ENCODE data around the gene LYPD5.
"Not testable (repeated sequence)": the region's sequence is repeated elsewhere in the genome, so short reads cannot be mapped to it uniquely, and the experiment has no call there.

LYPD5 gene, protein sequence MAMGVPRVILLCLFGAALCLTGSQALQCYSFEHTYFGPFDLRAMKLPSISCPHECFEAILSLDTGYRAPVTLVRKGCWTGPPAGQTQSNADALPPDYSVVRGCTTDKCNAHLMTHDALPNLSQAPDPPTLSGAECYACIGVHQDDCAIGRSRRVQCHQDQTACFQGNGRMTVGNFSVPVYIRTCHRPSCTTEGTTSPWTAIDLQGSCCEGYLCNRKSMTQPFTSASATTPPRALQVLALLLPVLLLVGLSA

DNA sequence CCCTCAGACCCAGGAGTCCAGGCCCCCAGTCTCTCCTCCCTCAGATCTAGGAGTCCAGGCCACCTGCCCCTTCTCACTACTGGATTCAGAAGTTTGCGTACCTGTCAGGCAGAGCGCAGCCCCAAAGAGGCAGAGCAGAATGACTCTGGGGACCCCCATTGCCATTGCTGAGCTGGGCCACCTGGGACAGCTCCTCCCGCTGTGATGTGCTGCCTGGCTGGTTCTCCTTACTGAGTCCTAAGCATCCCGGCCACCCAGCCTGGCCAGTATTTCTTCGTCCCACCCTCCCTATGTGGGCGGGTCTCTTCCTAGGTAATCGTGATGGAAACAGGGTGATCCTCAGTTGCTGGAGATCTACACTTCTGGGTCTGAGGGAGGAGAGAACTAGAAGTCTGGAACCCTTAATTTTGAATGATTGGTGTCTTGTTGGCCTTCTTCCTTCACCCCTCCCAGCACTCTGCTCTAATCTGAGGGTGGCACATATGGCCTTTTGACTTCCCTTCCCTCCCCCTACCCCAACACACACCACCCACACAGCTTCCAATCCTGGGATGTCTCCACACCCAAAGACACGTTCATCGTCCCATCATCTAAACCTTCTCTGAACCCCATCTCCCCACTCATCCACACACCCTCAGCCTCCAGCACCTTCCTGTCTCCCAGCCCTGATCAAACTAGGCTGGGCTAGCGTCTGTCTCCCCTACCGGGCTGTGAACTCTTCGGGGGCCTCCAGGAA, at the start of gene LYPD5:
Gene LYPD5 (minus strand): TSS at position 232 of the 736 bp plus-strand sequence. CDS start 67 bp downstream, at position 165.
- DNase-seq (ENCODE audit: low spot score): no peak

- DNase-seq (ENCODE audit: low spot score): no peak
These were observed 46.6 kb upstream of the LYPD5 start for GRCh38 chr19:43848821-43849220.

DNA sequence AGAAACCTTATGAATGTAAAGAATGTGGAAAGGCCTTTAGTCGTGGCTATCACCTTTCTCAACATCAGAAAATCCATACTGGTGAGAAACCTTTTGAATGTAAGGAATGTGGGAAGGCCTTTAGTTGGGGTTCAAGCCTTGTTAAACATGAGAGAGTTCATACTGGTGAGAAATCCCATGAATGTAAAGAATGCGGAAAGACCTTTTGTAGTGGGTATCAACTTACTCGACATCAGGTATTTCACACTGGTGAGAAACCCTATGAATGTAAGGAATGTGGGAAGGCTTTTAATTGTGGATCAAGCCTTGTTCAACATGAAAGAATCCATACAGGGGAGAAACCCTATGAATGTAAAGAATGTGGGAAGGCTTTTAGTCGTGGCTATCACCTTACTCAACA, 45.6 kb upstream of the LYPD5 start:
- peak; percentile 29 for DNase-seq (ENCODE audit: low spot score)

GRCh38 chr19:43847246-43847645, 45.0 kb upstream of the LYPD5 start:
- DNase-seq (ENCODE audit: low spot score): peak; percentile 8

GRCh38 chr19:43842007-43842406, 39.8 kb upstream of the LYPD5 start:
- DNase-seq (ENCODE audit: low spot score): no peak

DNA sequence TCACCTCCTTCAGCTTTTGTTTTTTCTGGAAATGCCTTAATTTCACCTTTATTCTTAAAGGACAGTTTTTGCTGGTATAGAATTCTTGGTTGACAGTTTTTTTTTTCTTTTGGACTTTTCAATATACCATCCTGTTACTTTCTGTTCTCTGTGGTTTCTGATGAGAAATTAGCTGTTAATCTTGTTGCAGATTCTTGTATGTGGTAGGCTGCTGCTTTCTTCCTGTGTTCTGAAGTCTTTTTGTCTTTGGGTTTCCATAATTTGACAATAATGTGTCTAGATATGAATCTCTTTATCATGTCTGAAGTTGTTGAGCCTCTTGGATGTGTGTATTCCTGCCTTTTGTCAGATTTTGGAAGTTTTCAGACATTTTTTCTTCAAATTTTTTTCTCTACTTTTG, 36.9 kb upstream of the LYPD5 start:
- DNase-seq (ENCODE audit: low spot score): no peak

- DNase-seq (ENCODE audit: low spot score): peak; percentile 97
These were observed 24.8 kb upstream of the LYPD5 start, which contains the start of gene ZNF283 for GRCh38 chr19:43826787-43827754. Gene ZNF283 (plus strand): TSS chr19:43827321. CDS start chr19:43833505, 6,184 bp downstream.

DNA sequence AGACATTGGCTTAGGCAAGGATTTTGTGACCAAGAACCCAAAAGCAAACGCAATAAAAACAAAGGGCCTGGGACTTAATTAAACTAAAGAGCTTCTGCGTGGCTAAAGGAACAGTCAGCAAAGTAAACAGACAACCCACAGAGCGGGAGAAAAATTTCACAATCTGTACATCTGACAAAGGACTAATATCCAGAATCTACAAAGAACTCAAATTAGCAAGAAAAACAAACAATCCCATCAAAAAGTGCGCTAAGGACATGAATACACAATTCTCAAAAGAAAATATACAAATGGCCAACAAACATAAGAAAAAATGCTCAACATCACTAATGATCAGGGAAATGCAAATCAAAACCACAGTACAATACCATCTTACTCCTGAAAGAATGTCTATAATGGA, 22.3 kb upstream of the LYPD5 start:
- not testable (repeated sequence) for DNase-seq (ENCODE audit: low spot score)

GRCh38 chr19:43823856-43824255, 21.6 kb upstream of the LYPD5 start:
- not testable (repeated sequence) for DNase-seq (ENCODE audit: low spot score)

- no peak for DNase-seq (ENCODE audit: low spot score)
These were observed 18.6 kb upstream of the LYPD5 start for GRCh38 chr19:43820884-43821215.

DNA sequence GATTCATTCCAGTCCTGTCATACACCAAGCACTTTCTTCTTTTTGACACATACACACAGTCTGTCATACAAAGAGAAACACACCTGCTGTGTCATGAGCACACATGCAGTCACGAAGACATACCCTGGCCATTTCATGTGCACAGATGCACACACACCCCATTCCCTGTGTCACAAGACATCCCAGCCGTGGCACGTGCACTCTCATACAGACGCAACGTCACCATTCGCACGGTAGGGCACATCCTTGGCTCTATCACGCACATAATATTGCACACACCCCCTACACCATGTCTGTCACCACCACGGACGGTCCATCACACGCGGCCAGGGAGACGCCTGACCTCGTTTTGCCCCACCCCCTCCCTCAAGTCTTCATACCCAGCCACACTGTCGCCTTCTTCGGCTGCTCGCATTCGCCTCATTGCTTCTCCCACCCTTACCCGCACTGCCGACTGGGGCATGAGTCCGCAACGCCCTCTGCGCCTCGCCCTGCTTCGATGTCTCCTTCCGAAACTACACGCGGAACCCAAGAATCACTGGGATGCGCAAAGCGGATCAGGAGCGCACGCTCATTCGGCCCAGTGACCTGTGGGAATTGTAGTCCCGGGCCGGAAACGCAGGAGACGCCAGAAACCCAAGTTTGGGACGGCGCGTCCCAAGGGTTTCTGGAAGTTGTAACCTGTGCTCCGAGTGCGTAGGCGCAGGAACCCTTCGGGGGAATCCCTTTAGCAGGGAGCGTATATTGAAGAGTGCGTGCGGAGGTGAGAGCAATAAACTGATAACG, 18.0 kb upstream of the LYPD5 start:
- DNase-seq (ENCODE audit: low spot score): no peak

DNA sequence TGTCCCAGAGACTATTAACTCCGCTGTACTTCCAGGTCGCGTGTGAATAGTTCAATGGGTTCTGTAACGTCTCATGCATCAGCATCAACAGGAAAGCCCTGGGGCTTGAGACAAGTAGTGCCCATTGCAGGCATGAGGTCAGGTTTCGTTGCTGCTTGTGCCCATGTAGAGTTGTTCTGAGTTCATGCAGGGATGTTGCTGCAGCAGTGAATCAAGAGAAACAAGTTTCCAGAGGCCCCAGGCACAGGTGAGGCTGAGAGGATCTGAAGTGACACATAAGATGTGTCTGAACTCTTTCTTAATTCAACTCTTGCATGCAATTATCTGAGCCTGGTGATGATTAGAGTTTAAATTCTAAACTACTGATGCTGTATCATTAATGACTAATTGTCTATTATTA, 16.3 kb upstream of the LYPD5 start:
- no peak for DNase-seq (ENCODE audit: low spot score)

DNA sequence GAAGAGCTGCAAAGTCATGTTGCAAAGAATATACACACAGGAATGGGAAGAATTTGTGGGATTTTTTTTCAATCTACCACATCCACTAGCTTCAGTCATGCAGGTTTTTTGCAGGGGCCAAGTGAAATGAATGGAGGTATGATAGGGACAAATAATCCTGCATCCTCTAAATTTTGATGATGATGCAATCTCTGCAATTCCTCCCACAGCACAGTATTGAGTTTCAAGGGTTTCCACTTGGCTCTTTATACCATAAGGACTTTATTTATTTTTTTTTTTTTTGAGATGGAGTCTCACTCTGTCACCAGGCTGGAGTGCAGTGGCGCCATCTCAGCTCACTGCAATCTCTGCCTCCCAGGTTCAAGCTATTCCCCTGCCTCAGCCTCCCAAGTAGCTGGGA, 15.2 kb upstream of the LYPD5 start:
- not testable (repeated sequence) for DNase-seq (ENCODE audit: low spot score)

DNA sequence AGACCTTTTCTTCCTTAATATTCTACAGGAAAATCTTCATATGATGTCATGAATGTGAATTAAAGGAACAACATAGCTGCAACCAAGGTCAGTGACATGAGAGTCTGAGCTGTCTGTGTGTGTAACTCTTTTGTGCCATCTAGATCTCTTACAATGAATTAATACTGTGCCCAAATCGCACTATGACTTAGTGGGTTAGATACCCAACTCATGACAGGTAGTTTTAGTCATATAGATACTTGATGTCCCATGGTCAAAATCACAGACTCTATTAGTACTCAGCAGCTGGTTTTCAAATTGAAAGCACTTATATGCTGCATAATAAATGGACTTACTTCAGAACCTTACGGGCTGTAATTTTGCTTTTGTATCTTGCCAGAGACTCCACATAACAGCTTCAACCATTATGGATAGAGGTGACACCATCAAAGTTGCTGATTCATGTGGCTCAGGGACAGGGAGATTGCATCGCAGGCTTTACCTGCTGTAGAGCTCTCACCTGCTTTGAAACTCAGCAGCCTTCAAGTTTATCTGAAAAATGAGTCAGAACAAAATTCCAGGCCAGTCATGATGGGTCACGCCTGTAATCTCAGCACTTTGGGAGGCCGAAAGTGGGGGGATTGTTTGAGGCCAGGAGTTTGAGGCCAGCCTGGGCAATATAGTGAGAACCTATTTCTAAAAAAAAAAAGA, 12.6 kb upstream of the LYPD5 start:
- peak; percentile 38 for DNase-seq (ENCODE audit: low spot score)

GRCh38 chr19:43812688-43813087, 10.4 kb upstream of the LYPD5 start:
- DNase-seq (ENCODE audit: low spot score): no peak

DNA sequence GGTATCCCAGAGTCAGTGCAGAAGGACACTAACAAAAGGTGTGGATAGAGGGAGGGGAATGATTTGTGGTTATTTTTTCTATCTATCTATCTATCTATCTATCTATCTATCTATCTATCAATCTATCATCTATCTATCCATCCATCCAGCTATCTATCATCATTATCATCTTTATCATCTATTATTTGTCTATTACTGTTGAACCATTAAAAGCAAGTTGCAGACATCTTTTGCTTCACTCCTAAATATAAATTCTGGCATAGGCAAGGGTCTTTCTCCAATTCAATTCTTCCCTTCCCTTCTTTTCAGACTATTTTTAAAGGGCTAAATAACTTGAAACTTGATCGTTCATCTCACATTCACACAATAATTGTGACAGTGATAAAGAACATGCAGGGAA, 10.0 kb upstream of the LYPD5 start:
- no peak for DNase-seq (ENCODE audit: low spot score)

- no peak for DNase-seq (ENCODE audit: low spot score)
These were observed 9.6 kb upstream of the LYPD5 start for GRCh38 chr19:43811837-43812236.

DNA sequence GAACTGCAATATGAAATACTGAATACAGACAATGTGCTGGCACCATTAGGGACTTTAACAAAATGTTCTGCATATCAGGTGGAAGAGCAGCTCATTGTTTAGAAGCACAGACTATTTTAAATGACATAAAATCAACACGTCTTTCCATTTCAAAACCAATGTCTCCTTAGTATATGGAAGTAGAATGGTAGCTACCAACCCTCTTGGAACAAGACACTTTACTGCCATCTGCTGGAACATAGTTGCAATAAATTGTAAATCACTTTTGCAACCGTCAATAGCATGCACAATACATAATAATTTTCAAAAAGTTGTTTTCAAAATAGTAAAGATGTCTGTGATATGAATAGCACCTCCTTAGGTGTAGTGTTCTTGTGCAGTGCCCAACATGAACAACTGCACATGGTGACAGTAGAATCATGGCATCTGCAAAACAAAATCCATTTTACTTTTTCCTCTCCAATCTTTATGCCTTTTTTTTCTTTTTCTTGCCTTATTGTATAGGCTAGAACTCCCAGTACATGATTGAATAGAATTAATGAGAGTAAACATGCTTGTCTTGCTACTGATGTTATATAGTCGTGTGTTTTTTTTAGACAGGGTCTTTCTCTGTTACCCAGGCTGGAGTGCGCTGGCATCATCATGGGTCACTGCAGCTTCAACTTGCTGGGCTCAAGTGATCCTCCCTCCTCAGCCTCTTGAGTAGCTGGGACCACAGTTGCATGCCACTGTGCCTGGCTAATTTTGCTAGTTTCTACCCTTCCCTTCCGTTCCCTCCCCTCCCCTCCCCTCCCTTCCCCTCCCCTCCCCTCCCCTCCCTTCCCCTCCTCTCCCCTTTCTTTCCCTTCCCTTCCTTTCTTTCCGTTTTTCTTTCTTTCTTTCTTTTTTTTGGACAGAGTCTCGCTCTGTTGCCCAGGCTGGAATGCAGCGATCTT, 7.8 kb upstream of the LYPD5 start:
- peak; percentile 85 for DNase-seq (ENCODE audit: low spot score)

GRCh38 chr19:43807651-43808050, 5.4 kb upstream of the LYPD5 start:
- no peak for DNase-seq (ENCODE audit: low spot score)

- DNase-seq (ENCODE audit: low spot score): no peak
These were observed 4.6 kb upstream of the LYPD5 start for GRCh38 chr19:43806848-43807247.

Data from SW480 (cell line).